HepG2 (cell line): ENCODE data around the gene IGF2BP1. TPM values are rescaled to one million over a fixed set of nuclear protein-coding genes. Genes with fewer than 3 reads are reported as not detected.

Experiments used
- GPN1 ChIP-seq: sonication (generic); formaldehyde crosslinking; IDR thresholded peaks from 2 replicates; pipeline ENCODE4 v1.5.1; 2020; ENCODE audit warnings: missing genetic modification reagents, borderline replicate concordance
- HMG20B ChIP-seq: conservative IDR thresholded peaks from 2 replicates; pipeline ENCODE4 v1.6.1; 2016; ENCODE audit warnings: missing genetic modification reagents, missing compliant biosample characterization
- KAT8 ChIP-seq: IDR thresholded peaks from 2 replicates; pipeline ENCODE4 v1.6.1; 2016; ENCODE audit warnings: missing genetic modification reagents, missing compliant biosample characterization
- KDM4B ChIP-seq: sonication (generic); formaldehyde crosslinking; IDR thresholded peaks from 2 replicates; pipeline ENCODE4 v1.4.0; 2020; ENCODE audit warnings: missing genetic modification reagents
- NRL ChIP-seq: sonication (generic); formaldehyde crosslinking; IDR thresholded peaks from 2 replicates; pipeline ENCODE4 v1.5.0; 2020; ENCODE audit warnings: missing genetic modification reagents, mild to moderate bottlenecking, moderate library complexity, borderline replicate concordance
- ZFP41 ChIP-seq: sonication (generic); formaldehyde crosslinking; IDR thresholded peaks from 2 replicates; pipeline ENCODE4 v1.4.0; 2020; ENCODE audit warnings: mild to moderate bottlenecking, missing genetic modification reagents, borderline replicate concordance
- ZNF333 ChIP-seq: sonication (generic); formaldehyde crosslinking; IDR thresholded peaks from 2 replicates; pipeline ENCODE4 v1.4.0; 2020; ENCODE audit warnings: mild to moderate bottlenecking, missing genetic modification reagents, borderline replicate concordance
- ZNF607 ChIP-seq: sonication (generic); formaldehyde crosslinking; IDR thresholded peaks from 2 replicates; pipeline ENCODE4 v1.5.1; 2020; ENCODE audit warnings: missing genetic modification reagents, mild to moderate bottlenecking, borderline replicate concordance
- ZNF800 ChIP-seq: sonication (generic); formaldehyde crosslinking; IDR thresholded peaks from 2 replicates; pipeline ENCODE4 v1.4.0; 2020; ENCODE audit warnings: missing genetic modification reagents
- polyA plus RNA-seq, 8 experiments: library from polyadenylated mRNA; depleted of rRNA in 3 of 8; stranded (reverse) in 7 of 8; unstranded in 1 of 8; fragments of >200 nt; fragmentation: Illumina TruSeq in 4 of 8; extraction: Trizol in 4 of 8; gene quantifications; 2 replicates each; pipeline versions ENCODE4 v1.2.1 to v1.2.3, GENCODE V29; 2011 to 2016; ENCODE audit warnings: low read depth in 4 of 8, missing spikeins in 1 of 8, mixed read lengths in 1 of 8; ENCODE audit not compliant: insufficient read depth in 1 of 8
- total RNA-seq, 5 experiments: library from RNA; depleted of rRNA; stranded (reverse); fragments of >200 nt; fragmentation: Illumina TruSeq; extraction: Trizol; gene quantifications; 2 replicates each; pipeline ENCODE4 v1.2.3, GENCODE V29; 2016; ENCODE audit warnings: low read depth in 1 of 5
- TF ChIP-seq, protein P1 (sequence below): sonication (generic); formaldehyde crosslinking; IDR thresholded peaks from 2 replicates; pipeline ENCODE4 v1.5.0; 2020; ENCODE audit warnings: missing genetic modification reagents
- TF ChIP-seq, protein P2 (sequence below): sonication (generic); formaldehyde crosslinking; IDR thresholded peaks from 2 replicates; pipeline ENCODE4 v1.8.1; 2023; ENCODE audit warnings: mild to moderate bottlenecking, inconsistent platforms, moderate library complexity, missing genetic modification reagents, borderline replicate concordance
- TF ChIP-seq, protein P3 (sequence below): sonication (generic); formaldehyde crosslinking; IDR thresholded peaks from 2 replicates; pipeline ENCODE4 v1.5.0; 2020; ENCODE audit warnings: missing genetic modification reagents
- TF ChIP-seq, protein P4 (sequence below): sonication (generic); formaldehyde crosslinking; IDR thresholded peaks from 2 replicates; pipeline ENCODE4 v1.8.0; 2022; ENCODE audit warnings: missing genetic modification reagents, low read depth, mild to moderate bottlenecking, borderline replicate concordance
- TF ChIP-seq, protein P5 (sequence below): sonication (generic); formaldehyde crosslinking; IDR thresholded peaks from 2 replicates; pipeline ENCODE4 v1.4.0; 2020; ENCODE audit warnings: mild to moderate bottlenecking, missing genetic modification reagents
- TF ChIP-seq, protein P6 (sequence below): sonication (generic); formaldehyde crosslinking; IDR thresholded peaks from 2 replicates; pipeline ENCODE4 v1.4.0; 2020; ENCODE audit warnings: missing genetic modification reagents
- TF ChIP-seq, protein P7 (sequence below): sonication (generic); formaldehyde crosslinking; IDR thresholded peaks from 2 replicates; pipeline ENCODE4 v1.5.1; 2020; ENCODE audit warnings: mild to moderate bottlenecking, moderate library complexity, missing genetic modification reagents

IGF2BP1 gene
- total and polyA plus RNA-seq, 2 of the 13 experiments (the other 11 are each of a cell fraction or from before 2014, with no cell fraction given), result 29.7 to 75.1 TPM

DNA sequence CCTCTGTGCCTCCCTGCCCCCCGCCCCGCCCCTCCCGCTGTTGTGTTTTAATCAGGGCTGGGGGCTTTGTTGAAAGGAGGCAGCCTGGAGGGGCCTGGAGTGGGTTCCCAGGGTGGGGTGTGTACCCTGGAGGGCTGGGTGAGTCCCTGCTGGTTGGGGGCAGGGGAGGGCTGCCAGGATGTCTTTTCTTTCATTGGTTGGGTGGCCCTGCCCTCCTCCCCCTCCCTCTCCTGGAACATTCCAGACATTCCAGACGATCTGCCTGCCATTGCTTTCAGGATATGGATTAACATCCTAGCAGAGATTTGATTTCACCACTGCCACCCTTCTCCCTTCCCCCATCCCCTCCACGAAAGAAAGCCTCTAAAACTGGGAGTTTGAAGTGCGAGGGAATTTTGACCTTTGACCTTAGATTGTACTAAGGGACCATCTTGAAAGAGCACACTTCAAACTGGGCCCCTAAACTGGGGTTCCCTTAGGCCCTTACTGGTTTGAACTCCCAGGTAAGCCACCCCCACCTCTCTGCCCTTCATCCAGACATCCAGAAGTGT is 25.3 kb downstream of the IGF2BP1 start (continued):
- TF ChIP-seq ZNF800 (CRISPR knock-in tag), result no peak
- TF ChIP-seq ZNF333 (CRISPR knock-in tag), result no peak
- TF ChIP-seq KDM4B (CRISPR knock-in tag), result no peak
- TF ChIP-seq HMG20B, result 0 out of 2 replicates have a peak, but pooled peaks have one; percentile 36
- TF ChIP-seq, protein P1, sequence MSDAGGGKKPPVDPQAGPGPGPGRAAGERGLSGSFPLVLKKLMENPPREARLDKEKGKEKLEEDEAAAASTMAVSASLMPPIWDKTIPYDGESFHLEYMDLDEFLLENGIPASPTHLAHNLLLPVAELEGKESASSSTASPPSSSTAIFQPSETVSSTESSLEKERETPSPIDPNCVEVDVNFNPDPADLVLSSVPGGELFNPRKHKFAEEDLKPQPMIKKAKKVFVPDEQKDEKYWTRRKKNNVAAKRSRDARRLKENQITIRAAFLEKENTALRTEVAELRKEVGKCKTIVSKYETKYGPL (CRISPR knock-in tag), result no peak
- TF ChIP-seq, protein P2, sequence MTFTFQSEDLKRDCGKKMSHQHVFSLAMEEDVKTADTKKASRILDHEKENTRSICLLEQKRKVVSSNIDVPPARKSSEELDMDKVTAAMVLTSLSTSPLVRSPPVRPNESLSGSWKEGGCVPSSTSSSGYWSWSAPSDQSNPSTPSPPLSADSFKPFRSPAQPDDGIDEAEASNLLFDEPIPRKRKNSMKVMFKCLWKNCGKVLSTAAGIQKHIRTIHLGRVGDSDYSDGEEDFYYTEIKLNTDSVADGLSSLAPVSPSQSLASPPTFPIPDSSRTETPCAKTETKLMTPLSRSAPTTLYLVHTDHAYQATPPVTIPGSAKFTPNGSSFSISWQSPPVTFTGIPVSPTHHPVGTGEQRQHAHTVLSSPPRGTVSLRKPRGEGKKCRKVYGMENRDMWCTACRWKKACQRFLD (CRISPR knock-in tag), result no peak
- no peak for TF ChIP-seq NRL (CRISPR knock-in tag)
- TF ChIP-seq, protein P3, sequence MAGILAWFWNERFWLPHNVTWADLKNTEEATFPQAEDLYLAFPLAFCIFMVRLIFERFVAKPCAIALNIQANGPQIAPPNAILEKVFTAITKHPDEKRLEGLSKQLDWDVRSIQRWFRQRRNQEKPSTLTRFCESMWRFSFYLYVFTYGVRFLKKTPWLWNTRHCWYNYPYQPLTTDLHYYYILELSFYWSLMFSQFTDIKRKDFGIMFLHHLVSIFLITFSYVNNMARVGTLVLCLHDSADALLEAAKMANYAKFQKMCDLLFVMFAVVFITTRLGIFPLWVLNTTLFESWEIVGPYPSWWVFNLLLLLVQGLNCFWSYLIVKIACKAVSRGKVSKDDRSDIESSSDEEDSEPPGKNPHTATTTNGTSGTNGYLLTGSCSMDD (CRISPR knock-in tag), result no peak
- TF ChIP-seq, protein P4, sequence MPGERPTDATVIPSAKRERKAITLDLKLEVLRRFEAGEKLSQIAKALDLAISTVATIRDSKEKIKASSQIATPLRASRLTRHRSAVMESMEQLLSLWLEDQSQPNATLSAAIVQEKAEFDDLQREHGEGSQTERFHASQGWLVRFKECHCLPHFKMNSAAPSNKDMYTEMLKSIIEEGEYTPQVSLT, result no peak
- TF ChIP-seq GPN1 (CRISPR knock-in tag), result no peak
- TF ChIP-seq, protein P5, sequence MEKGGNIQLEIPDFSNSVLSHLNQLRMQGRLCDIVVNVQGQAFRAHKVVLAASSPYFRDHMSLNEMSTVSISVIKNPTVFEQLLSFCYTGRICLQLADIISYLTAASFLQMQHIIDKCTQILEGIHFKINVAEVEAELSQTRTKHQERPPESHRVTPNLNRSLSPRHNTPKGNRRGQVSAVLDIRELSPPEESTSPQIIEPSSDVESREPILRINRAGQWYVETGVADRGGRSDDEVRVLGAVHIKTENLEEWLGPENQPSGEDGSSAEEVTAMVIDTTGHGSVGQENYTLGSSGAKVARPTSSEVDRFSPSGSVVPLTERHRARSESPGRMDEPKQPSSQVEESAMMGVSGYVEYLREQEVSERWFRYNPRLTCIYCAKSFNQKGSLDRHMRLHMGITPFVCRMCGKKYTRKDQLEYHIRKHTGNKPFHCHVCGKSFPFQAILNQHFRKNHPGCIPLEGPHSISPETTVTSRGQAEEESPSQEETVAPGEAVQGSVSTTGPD (CRISPR knock-in tag), result no peak
- no peak for TF ChIP-seq ZNF607 (CRISPR knock-in tag)
- TF ChIP-seq, protein P6, sequence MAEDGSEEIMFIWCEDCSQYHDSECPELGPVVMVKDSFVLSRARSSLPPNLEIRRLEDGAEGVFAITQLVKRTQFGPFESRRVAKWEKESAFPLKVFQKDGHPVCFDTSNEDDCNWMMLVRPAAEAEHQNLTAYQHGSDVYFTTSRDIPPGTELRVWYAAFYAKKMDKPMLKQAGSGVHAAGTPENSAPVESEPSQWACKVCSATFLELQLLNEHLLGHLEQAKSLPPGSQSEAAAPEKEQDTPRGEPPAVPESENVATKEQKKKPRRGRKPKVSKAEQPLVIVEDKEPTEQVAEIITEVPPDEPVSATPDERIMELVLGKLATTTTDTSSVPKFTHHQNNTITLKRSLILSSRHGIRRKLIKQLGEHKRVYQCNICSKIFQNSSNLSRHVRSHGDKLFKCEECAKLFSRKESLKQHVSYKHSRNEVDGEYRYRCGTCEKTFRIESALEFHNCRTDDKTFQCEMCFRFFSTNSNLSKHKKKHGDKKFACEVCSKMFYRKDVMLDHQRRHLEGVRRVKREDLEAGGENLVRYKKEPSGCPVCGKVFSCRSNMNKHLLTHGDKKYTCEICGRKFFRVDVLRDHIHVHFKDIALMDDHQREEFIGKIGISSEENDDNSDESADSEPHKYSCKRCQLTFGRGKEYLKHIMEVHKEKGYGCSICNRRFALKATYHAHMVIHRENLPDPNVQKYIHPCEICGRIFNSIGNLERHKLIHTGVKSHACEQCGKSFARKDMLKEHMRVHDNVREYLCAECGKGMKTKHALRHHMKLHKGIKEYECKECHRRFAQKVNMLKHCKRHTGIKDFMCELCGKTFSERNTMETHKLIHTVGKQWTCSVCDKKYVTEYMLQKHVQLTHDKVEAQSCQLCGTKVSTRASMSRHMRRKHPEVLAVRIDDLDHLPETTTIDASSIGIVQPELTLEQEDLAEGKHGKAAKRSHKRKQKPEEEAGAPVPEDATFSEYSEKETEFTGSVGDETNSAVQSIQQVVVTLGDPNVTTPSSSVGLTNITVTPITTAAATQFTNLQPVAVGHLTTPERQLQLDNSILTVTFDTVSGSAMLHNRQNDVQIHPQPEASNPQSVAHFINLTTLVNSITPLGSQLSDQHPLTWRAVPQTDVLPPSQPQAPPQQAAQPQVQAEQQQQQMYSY (CRISPR knock-in tag), result no peak
- TF ChIP-seq KAT8, result no peak
- TF ChIP-seq ZFP41 (CRISPR knock-in tag), result no peak
- TF ChIP-seq, protein P7, sequence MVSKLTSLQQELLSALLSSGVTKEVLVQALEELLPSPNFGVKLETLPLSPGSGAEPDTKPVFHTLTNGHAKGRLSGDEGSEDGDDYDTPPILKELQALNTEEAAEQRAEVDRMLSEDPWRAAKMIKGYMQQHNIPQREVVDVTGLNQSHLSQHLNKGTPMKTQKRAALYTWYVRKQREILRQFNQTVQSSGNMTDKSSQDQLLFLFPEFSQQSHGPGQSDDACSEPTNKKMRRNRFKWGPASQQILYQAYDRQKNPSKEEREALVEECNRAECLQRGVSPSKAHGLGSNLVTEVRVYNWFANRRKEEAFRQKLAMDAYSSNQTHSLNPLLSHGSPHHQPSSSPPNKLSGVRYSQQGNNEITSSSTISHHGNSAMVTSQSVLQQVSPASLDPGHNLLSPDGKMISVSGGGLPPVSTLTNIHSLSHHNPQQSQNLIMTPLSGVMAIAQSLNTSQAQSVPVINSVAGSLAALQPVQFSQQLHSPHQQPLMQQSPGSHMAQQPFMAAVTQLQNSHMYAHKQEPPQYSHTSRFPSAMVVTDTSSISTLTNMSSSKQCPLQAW (CRISPR knock-in tag), result no peak
